HEK293 (cell line): Measurements from ENCODE around the gene C1QTNF2.

Experiments
- CTCF ChIA-PET: fragments of 350-600 bp; formaldehyde crosslinking; extraction: SDS; loops from one replicate; lab custom pipeline; 2021; ENCODE audit warnings: antibody characterized with exemption; lab: Yijun Ruan, JAX
- POLR2A ChIA-PET: fragments of 300-600 bp; formaldehyde crosslinking; extraction: SDS; loops from one replicate; lab custom pipeline; 2020; ENCODE audit warnings: antibody characterized with exemption, inconsistent platforms; lab: Yijun Ruan, JAX
- H3K27ac ChIP-seq: fragments of 200-500 bp; sonication (Bioruptor generic); 2 replicates; pipeline ENCODE4 v1.5.1; 2014; ENCODE audit warnings: low read depth, low read length, control low read depth, inconsistent platforms; ENCODE audit errors: extremely low read depth
- H3K36me3 ChIP-seq, 2 experiments: fragments of 200-500 bp in 1 of 2; sonication (Bioruptor generic) in 1 of 2; 1 replicate in 1 of 2; 2 replicates in 1 of 2; pipeline ENCODE4 v1.5.1; 2014 to 2017; ENCODE audit warnings: inconsistent platforms in 2 of 2, low read length in 2 of 2; ENCODE audit not compliant: control insufficient read depth in 2 of 2, insufficient read depth in 1 of 2
- H3K4me1 ChIP-seq: fragments of 200-500 bp; sonication (Bioruptor generic); 2 replicates; pipeline ENCODE4 v1.5.1; 2014; ENCODE audit warnings: mild to moderate bottlenecking, low read length, inconsistent platforms; ENCODE audit not compliant: control insufficient read depth, insufficient read depth
- H3K4me3 ChIP-seq: 2 replicates; pipeline ENCODE4 v1.5.1; 2011; ENCODE audit warnings: low read depth, mild to moderate bottlenecking, control low read depth, low read length, moderate library complexity
- H3K9me3 ChIP-seq: fragments of 200-500 bp; sonication (Bioruptor generic); 2 replicates; pipeline ENCODE4 v1.5.1; 2014; ENCODE audit warnings: low read depth, low read length, inconsistent platforms; ENCODE audit not compliant: control insufficient read depth, insufficient read depth
- GLIS2 ChIP-seq: fragments of 450-650 bp; formaldehyde crosslinking; IDR thresholded peaks from 2 replicates; pipeline ENCODE4 v1.5.1; 2016; ENCODE audit warnings: missing biosample characterization, missing genetic modification characterization
- KLF10 ChIP-seq: fragments of 450-650 bp; IDR thresholded peaks from 2 replicates; pipeline ENCODE4 v1.5.1; 2018; ENCODE audit warnings: missing biosample characterization, mild to moderate bottlenecking, missing genetic modification characterization
- KLF7 ChIP-seq: fragments of 450-650 bp; formaldehyde crosslinking; IDR thresholded peaks from 2 replicates; pipeline ENCODE4 v1.5.1; 2016; ENCODE audit warnings: missing biosample characterization, missing genetic modification characterization, borderline replicate concordance
- MZF1 ChIP-seq: fragments of 450-650 bp; formaldehyde crosslinking; IDR thresholded peaks from 2 replicates; pipeline ENCODE4 v1.5.1; 2017; ENCODE audit warnings: missing biosample characterization, missing genetic modification characterization, borderline replicate concordance
- RBAK ChIP-seq: fragments of 450-650 bp; formaldehyde crosslinking; IDR thresholded peaks from 2 replicates; pipeline ENCODE4 v1.5.1; 2016; ENCODE audit warnings: missing biosample characterization, missing genetic modification characterization
- SALL2 ChIP-seq: fragments of 450-650 bp; formaldehyde crosslinking; IDR thresholded peaks from 2 replicates; pipeline ENCODE4 v1.5.0; 2017; ENCODE audit warnings: missing biosample characterization, mild to moderate bottlenecking, missing genetic modification characterization, borderline replicate concordance
- SP2 ChIP-seq: fragments of 450-650 bp; formaldehyde crosslinking; IDR thresholded peaks from 2 replicates; pipeline ENCODE4 v1.5.1; 2016; ENCODE audit warnings: missing biosample characterization, missing genetic modification characterization
- SP7 ChIP-seq: fragments of 450-650 bp; formaldehyde crosslinking; IDR thresholded peaks from 2 replicates; pipeline ENCODE4 v1.5.1; 2016; ENCODE audit warnings: missing biosample characterization, missing genetic modification characterization
- WT1 ChIP-seq: fragments of 450-650 bp; formaldehyde crosslinking; IDR thresholded peaks from 2 replicates; pipeline ENCODE4 v1.5.1; 2016; ENCODE audit warnings: missing biosample characterization, missing genetic modification characterization
- ZNF112 ChIP-seq: fragments of 450-650 bp; formaldehyde crosslinking; IDR thresholded peaks from 2 replicates; pipeline ENCODE4 v1.5.0; 2017; ENCODE audit warnings: missing biosample characterization, missing genetic modification characterization
- ZNF138 ChIP-seq: fragments of 450-650 bp; formaldehyde crosslinking; IDR thresholded peaks from 2 replicates; pipeline ENCODE4 v1.5.1; 2016; ENCODE audit warnings: missing biosample characterization, missing genetic modification characterization, borderline replicate concordance
- ZNF202 ChIP-seq: fragments of 450-650 bp; formaldehyde crosslinking; IDR thresholded peaks from 2 replicates; pipeline ENCODE4 v1.5.1; 2016; ENCODE audit warnings: missing biosample characterization, missing genetic modification characterization, borderline replicate concordance
- ZNF211 ChIP-seq: fragments of 450-650 bp; formaldehyde crosslinking; IDR thresholded peaks from 2 replicates; pipeline ENCODE4 v1.5.1; 2016; ENCODE audit warnings: low read depth, missing biosample characterization, missing genetic modification characterization
- ZNF24 ChIP-seq: fragments of 450-650 bp; formaldehyde crosslinking; IDR thresholded peaks from 2 replicates; pipeline ENCODE4 v1.5.1; 2016; ENCODE audit warnings: missing biosample characterization, missing genetic modification characterization
- ZNF248 ChIP-seq: fragments of 450-650 bp; formaldehyde crosslinking; IDR thresholded peaks from 2 replicates; pipeline ENCODE4 v1.5.1; 2017; ENCODE audit warnings: missing biosample characterization, missing genetic modification characterization
- ZNF266 ChIP-seq: fragments of 450-650 bp; formaldehyde crosslinking; IDR thresholded peaks from 2 replicates; pipeline ENCODE4 v1.5.1; 2016; ENCODE audit warnings: missing biosample characterization, missing genetic modification characterization, low read depth
- ZNF274 ChIP-seq, 2 experiments: fragments of 200-500 bp in 1 of 2; fragments of 450-650 bp in 1 of 2; sonication (Bioruptor generic) in 1 of 2; formaldehyde crosslinking in 1 of 2; IDR thresholded peaks; 2 replicates each; pipeline versions ENCODE4 v1.5.1 to v1.6.1; 2014 to 2016; ENCODE audit warnings: borderline replicate concordance in 1 of 2, inconsistent platforms in 1 of 2, low read length in 1 of 2, missing biosample characterization in 1 of 2, missing genetic modification characterization in 1 of 2
- ZNF510 ChIP-seq: fragments of 450-650 bp; formaldehyde crosslinking; IDR thresholded peaks from 2 replicates; pipeline ENCODE4 v1.5.1; 2018; ENCODE audit warnings: mild to moderate bottlenecking, missing genetic modification characterization, missing biosample characterization; ENCODE audit not compliant: insufficient replicate concordance
- ZNF529 ChIP-seq: fragments of 450-650 bp; formaldehyde crosslinking; IDR thresholded peaks from 2 replicates; pipeline ENCODE4 v1.5.1; 2017; ENCODE audit warnings: missing genetic modification characterization, missing biosample characterization; ENCODE audit not compliant: insufficient replicate concordance
- ZNF596 ChIP-seq: fragments of 450-650 bp; IDR thresholded peaks from 2 replicates; pipeline ENCODE4 v1.5.0; 2018; ENCODE audit warnings: missing biosample characterization, mild to moderate bottlenecking, missing genetic modification characterization, moderate library complexity
- ZNF701 ChIP-seq: fragments of 450-650 bp; formaldehyde crosslinking; IDR thresholded peaks from 2 replicates; pipeline ENCODE4 v1.5.1; 2016; ENCODE audit warnings: missing biosample characterization, missing genetic modification characterization
- TF ChIP-seq, protein P1 (sequence below): fragments of 450-650 bp; formaldehyde crosslinking; IDR thresholded peaks from 2 replicates; pipeline ENCODE4; 2016; ENCODE audit warnings: missing biosample characterization, missing genetic modification characterization
- TF ChIP-seq, protein P2 (sequence below): fragments of 450-650 bp; formaldehyde crosslinking; IDR thresholded peaks from 2 replicates; pipeline ENCODE4 v1.5.1; 2016; ENCODE audit warnings: missing biosample characterization, missing genetic modification characterization
- TF ChIP-seq, protein P3 (sequence below): fragments of 450-650 bp; formaldehyde crosslinking; IDR thresholded peaks from 2 replicates; pipeline ENCODE4 v1.5.1; 2016; ENCODE audit warnings: missing biosample characterization, missing genetic modification characterization, low read depth
- TF ChIP-seq, protein P4 (sequence below): fragments of 450-650 bp; formaldehyde crosslinking; optimal IDR thresholded peaks from 2 replicates; pipeline ENCODE3; 2016; ENCODE audit warnings: missing biosample characterization, mild to moderate bottlenecking, missing genetic modification characterization
- TF ChIP-seq, protein P5 (sequence below): fragments of 450-650 bp; formaldehyde crosslinking; IDR thresholded peaks from 2 replicates; pipeline ENCODE4 v1.5.1; 2016; ENCODE audit warnings: missing biosample characterization, missing genetic modification characterization, borderline replicate concordance

The C1QTNF2 gene

DNA sequence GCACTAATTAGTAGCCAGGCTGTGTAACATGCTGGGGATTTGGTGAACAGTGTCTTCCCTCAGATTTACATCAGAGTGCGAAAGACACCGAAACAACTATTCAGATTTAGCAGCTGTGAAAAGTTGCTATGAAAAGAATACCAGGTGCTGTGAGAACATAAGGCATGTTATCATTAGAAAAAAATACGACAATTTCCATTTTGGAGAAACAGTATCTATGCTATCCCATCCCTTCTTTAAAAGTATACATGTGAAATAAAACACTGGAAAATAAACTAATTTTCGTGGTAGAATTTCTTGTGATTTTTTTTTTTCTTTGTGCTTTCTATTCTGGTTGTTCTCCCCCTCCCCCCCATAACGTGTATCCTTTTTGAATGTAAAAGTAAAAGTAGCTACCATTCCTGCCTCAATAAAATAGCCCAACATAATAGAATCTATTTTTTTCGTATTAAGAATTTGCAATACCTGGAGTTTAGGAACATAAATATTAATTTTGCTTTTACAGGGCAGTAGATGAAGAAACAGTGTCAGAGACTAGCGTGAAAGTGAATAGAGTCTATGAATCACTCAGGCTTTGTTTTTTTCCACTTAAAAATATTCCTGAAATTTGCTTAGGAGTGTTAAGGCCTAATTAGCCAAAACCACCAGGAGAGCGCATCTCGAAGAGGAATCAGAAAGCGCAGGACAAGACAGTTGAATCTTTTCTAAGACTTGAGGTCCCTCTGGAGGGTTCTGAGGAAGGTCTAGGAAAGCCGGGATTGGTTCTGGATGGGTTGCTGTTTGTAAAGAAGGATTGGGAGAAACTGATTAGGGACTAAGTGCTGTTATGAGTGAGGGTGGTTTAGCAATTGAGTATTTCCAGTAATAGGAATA lies 49.3 kb upstream of the C1QTNF2 start (continued):
- no peak for TF ChIP-seq ZNF529 (tag by site-specific recombination)
- TF ChIP-seq, protein P1, sequence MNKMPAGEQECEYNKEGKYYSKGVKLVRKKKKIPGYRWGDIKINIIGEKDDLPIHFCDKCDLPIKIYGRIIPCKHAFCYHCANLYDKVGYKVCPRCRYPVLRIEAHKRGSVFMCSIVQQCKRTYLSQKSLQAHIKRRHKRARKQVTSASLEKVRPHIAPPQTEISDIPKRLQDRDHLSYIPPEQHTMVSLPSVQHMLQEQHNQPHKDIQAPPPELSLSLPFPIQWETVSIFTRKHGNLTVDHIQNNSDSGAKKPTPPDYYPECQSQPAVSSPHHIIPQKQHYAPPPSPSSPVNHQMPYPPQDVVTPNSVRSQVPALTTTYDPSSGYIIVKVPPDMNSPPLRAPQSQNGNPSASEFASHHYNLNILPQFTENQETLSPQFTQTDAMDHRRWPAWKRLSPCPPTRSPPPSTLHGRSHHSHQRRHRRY (tag by site-specific recombination): no peak
- TF ChIP-seq ZNF202 (tag by site-specific recombination): no peak
- 0 out of 2 replicates have a peak, but pooled peaks have one; percentile 12 for TF ChIP-seq KLF10 (tag by site-specific recombination)
- no peak for TF ChIP-seq RBAK
- TF ChIP-seq, protein P2, sequence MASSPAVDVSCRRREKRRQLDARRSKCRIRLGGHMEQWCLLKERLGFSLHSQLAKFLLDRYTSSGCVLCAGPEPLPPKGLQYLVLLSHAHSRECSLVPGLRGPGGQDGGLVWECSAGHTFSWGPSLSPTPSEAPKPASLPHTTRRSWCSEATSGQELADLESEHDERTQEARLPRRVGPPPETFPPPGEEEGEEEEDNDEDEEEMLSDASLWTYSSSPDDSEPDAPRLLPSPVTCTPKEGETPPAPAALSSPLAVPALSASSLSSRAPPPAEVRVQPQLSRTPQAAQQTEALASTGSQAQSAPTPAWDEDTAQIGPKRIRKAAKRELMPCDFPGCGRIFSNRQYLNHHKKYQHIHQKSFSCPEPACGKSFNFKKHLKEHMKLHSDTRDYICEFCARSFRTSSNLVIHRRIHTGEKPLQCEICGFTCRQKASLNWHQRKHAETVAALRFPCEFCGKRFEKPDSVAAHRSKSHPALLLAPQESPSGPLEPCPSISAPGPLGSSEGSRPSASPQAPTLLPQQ: no peak
- TF ChIP-seq SALL2 (tag by site-specific recombination): no peak
- no peak for TF ChIP-seq ZNF248 (tag by site-specific recombination)
- TF ChIP-seq ZNF274 (IDR thresholded peaks at IDR 0.05; ENCODE audit: low read length): no peak
- no peak for TF ChIP-seq ZNF274 (tag by site-specific recombination; IDR thresholded peaks at IDR 0.05; ENCODE audit: borderline replicate concordance)
- TF ChIP-seq, protein P3, sequence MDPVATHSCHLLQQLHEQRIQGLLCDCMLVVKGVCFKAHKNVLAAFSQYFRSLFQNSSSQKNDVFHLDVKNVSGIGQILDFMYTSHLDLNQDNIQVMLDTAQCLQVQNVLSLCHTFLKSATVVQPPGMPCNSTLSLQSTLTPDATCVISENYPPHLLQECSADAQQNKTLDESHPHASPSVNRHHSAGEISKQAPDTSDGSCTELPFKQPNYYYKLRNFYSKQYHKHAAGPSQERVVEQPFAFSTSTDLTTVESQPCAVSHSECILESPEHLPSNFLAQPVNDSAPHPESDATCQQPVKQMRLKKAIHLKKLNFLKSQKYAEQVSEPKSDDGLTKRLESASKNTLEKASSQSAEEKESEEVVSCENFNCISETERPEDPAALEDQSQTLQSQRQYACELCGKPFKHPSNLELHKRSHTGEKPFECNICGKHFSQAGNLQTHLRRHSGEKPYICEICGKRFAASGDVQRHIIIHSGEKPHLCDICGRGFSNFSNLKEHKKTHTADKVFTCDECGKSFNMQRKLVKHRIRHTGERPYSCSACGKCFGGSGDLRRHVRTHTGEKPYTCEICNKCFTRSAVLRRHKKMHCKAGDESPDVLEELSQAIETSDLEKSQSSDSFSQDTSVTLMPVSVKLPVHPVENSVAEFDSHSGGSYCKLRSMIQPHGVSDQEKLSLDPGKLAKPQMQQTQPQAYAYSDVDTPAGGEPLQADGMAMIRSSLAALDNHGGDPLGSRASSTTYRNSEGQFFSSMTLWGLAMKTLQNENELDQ: no peak
- no peak for TF ChIP-seq KLF7 (tag by site-specific recombination)
- TF ChIP-seq ZNF266 (tag by site-specific recombination): no peak
- TF ChIP-seq WT1: no peak
- TF ChIP-seq ZNF138: no peak
- TF ChIP-seq, protein P4, sequence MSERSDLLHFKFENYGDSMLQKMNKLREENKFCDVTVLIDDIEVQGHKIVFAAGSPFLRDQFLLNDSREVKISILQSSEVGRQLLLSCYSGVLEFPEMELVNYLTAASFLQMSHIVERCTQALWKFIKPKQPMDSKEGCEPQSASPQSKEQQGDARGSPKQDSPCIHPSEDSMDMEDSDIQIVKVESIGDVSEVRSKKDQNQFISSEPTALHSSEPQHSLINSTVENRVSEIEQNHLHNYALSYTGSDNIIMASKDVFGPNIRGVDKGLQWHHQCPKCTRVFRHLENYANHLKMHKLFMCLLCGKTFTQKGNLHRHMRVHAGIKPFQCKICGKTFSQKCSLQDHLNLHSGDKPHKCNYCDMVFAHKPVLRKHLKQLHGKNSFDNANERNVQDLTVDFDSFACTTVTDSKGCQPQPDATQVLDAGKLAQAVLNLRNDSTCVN (tag by site-specific recombination): no peak
- TF ChIP-seq SP2 (tag by site-specific recombination): no peak

DNA sequence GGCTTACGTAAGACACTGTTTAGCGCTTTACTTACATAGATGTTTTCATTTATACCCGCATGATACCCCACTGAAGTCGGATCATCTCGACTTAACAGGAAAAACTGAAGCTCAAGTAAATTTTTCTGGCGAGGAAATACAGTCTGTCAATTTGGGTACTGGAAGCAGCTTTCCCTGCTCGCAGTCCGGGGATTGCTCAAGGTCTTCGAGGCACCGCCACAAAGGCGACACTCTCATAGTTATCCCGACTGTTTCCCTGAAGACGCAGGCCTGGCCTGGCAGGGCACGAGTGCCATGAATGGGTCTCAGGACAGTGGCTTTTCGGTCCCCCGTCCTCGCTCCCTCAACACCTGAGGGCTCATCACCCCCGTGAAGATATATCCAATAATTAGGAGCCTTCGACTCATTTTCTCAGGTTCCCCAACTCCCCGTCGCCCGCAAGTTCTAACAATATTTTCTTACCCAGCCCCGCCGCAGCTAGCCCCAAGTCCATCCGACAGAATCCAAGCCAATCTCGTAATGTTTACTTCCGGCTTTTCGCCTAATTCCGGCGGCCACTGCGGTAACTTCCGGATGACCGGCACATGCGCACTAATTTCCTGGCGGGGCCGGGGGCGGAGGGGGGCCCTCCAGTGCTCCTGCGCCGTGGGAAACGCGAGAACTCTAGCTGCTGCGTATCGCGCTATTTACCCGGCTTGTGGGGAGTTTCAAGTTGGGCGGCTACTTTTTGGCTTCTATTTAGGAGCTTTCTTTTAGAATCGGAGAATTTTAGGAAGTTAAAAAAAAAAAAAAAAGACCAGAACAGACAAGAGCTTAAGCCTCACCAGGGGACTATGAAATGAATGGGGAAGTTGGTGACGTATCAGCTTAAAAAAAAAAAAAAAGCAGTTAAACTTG lies 48.4 kb upstream of the C1QTNF2 start, which contains the start of gene SLU7:
Gene SLU7, minus strand, starts transcription at position 521 of the 897 bp plus-strand sequence. CDS start 3,787 bp downstream, outside the sequence.
- POLR2A ChIA-PET: interaction anchor here (0.6 to 2.5 kb wide), 13 partner anchors 15 to 1318 kb away, joined by 3 to 21 read pairs (median 4); partner anchors contain the start of gene FAM200C
- H3K4me3 ChIP-seq: peak within 1 kb of the TSS; percentile 99
- CTCF ChIA-PET: interaction anchor here (0.5 to 8.8 kb wide), 4 partner anchors 18 to 332 kb away, joined by 3 to 56 read pairs (median 4); no protein-coding TSS in a partner anchor
- no peaks in the 10 kb centered on the region for H3K9me3 ChIP-seq
- peak within 1 kb of the TSS; percentile 25 for H3K27ac ChIP-seq
- H3K36me3 ChIP-seq: peaks cover 6 to 25% of the 10 kb centered on the region in 2 experiments; a peak in 2 of 3 replicates
- no peaks in the 10 kb centered on the region; the same call in 1 of the 2 replicates for H3K4me1 ChIP-seq
- TF ChIP-seq ZNF112: no peak
- TF ChIP-seq GLIS2: peak; percentile 95
- TF ChIP-seq, protein P5, sequence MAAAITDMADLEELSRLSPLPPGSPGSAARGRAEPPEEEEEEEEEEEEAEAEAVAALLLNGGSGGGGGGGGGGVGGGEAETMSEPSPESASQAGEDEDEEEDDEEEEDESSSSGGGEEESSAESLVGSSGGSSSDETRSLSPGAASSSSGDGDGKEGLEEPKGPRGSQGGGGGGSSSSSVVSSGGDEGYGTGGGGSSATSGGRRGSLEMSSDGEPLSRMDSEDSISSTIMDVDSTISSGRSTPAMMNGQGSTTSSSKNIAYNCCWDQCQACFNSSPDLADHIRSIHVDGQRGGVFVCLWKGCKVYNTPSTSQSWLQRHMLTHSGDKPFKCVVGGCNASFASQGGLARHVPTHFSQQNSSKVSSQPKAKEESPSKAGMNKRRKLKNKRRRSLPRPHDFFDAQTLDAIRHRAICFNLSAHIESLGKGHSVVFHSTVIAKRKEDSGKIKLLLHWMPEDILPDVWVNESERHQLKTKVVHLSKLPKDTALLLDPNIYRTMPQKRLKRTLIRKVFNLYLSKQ (tag by site-specific recombination): no peak
- no peak for TF ChIP-seq ZNF510 (tag by site-specific recombination)
- TF ChIP-seq ZNF211 (tag by site-specific recombination): no peak
- no peak; the same call in 1 of the 2 replicates for TF ChIP-seq MZF1 (tag by site-specific recombination)
- no peak for TF ChIP-seq ZNF596 (tag by site-specific recombination)
- TF ChIP-seq SP7 (tag by site-specific recombination): no peak; the same call in 1 of the 2 replicates
- TF ChIP-seq ZNF24 (tag by site-specific recombination): 0 out of 2 replicates have a peak, but pooled peaks have one; percentile 33
- TF ChIP-seq ZNF701 (tag by site-specific recombination): no peak
